CD14-positive monocyte (primary cell): ENCODE measurements around the gene B3GNT7. TPM values are rescaled to one million over a fixed set of nuclear protein-coding genes. Genes with fewer than 3 reads are reported as not detected.

ENCODE experiments used
- DNase-seq, 3 donors: peaks; one replicate each; pipeline ENCODE4 v3.0.0-alpha.2; 2011 to 2022
- H2AFZ ChIP-seq: 2 replicates; pipeline ENCODE4 v1.6.0; 2012; ENCODE audit warnings: mild to moderate bottlenecking, low read depth, low read length, inconsistent platforms; ENCODE audit not compliant: insufficient read depth, poor library complexity, severe bottlenecking
- H3K27ac ChIP-seq, 2 donors: 1 replicate in 1 of 2; 2 replicates in 1 of 2; pipeline ENCODE4 v1.5.1; 2012 to 2013; ENCODE audit warnings: low read length in 2 of 2, control low read depth in 1 of 2, inconsistent platforms in 1 of 2, low read depth in 1 of 2, mild to moderate bottlenecking in 1 of 2
- H3K27me3 ChIP-seq, 2 donors: one replicate each; pipeline versions ENCODE4 v1.6.0 to v1.6.1; 2011 to 2013; ENCODE audit warnings: low read length in 2 of 2; ENCODE audit not compliant: control insufficient read depth in 2 of 2, insufficient read depth in 2 of 2
- H3K36me3 ChIP-seq, 2 donors: replicated peaks in 1 of 2; 1 replicate in 1 of 2; 2 replicates in 1 of 2; pipeline versions ENCODE4 v1.5.1 to v1.6.1; 2012 to 2013; ENCODE audit warnings: low read length in 2 of 2, control low read depth in 1 of 2, inconsistent platforms in 1 of 2, mild to moderate bottlenecking in 1 of 2; ENCODE audit not compliant: insufficient read depth in 2 of 2, control insufficient read depth in 1 of 2
- H3K4me1 ChIP-seq, 2 donors: 1 replicate in 1 of 2; 2 replicates in 1 of 2; pipeline versions ENCODE4 v1.5.1 to v1.6.1; 2012 to 2013; ENCODE audit warnings: low read length in 2 of 2, control low read depth in 1 of 2, inconsistent platforms in 1 of 2, mild to moderate bottlenecking in 1 of 2, moderate library complexity in 1 of 2; ENCODE audit not compliant: insufficient read depth in 2 of 2, control insufficient read depth in 1 of 2
- H3K4me2 ChIP-seq: replicated peaks from 2 replicates; pipeline ENCODE3; 2012; ENCODE audit warnings: low read length, moderate library complexity, mild to moderate bottlenecking; ENCODE audit not compliant: poor library complexity, severe bottlenecking; ENCODE audit errors: extremely low read depth
- H3K4me3 ChIP-seq, 3 experiments: fragments of 200-600 bp in 1 of 3; sonication (generic) in 1 of 3; replicated peaks in 1 of 3; 1 replicate in 2 of 3; 2 replicates in 1 of 3; pipeline ENCODE4 v1.5.1; 2011 to 2013; ENCODE audit warnings: low read length in 3 of 3, mild to moderate bottlenecking in 3 of 3, control low read depth in 2 of 3, low read depth in 2 of 3, inconsistent platforms in 1 of 3, moderate library complexity in 1 of 3
- H3K79me2 ChIP-seq: 2 replicates; pipeline ENCODE4 v1.6.0; 2012; ENCODE audit warnings: mild to moderate bottlenecking, control low read depth, inconsistent platforms, low read length, moderate library complexity; ENCODE audit not compliant: insufficient read depth
- H3K9ac ChIP-seq: 2 replicates; pipeline ENCODE4 v1.6.0; 2017; ENCODE audit warnings: low read length, mild to moderate bottlenecking; ENCODE audit not compliant: insufficient read depth, poor library complexity, severe bottlenecking
- H3K9me3 ChIP-seq, 2 donors: replicated peaks in 1 of 2; 1 replicate in 1 of 2; 2 replicates in 1 of 2; pipeline versions ENCODE4 v1.5.1 to v1.6.1; 2012 to 2013; ENCODE audit warnings: low read length in 2 of 2, control low read depth in 1 of 2; ENCODE audit not compliant: control insufficient read depth in 1 of 2, insufficient read depth in 1 of 2
- H4K20me1 ChIP-seq: 2 replicates; pipeline ENCODE4 v1.6.0; 2012; ENCODE audit warnings: mild to moderate bottlenecking, low read length, control low read depth, moderate library complexity; ENCODE audit not compliant: insufficient read depth
- H3K27ac Mint-ChIP-seq, 7 donors: one replicate each; pipeline ENCODE4 v1.8.0; 2020; ENCODE audit warnings: mild to moderate bottlenecking in 7 of 7, mixed read lengths in 7 of 7, moderate library complexity in 6 of 7, inconsistent platforms in 2 of 7
- H3K27me3 Mint-ChIP-seq, 3 donors: one replicate each; pipeline ENCODE4 v1.8.0; 2021 to 2022; ENCODE audit warnings: low read depth in 3 of 3, mild to moderate bottlenecking in 3 of 3, mixed read lengths in 3 of 3, moderate library complexity in 3 of 3, inconsistent platforms in 1 of 3
- H3K36me3 Mint-ChIP-seq, 2 donors: one replicate each; pipeline ENCODE4 v1.8.0; 2020; ENCODE audit warnings: mixed read lengths in 2 of 2, inconsistent platforms in 1 of 2, mild to moderate bottlenecking in 1 of 2
- H3K4me1 Mint-ChIP-seq: one replicate; pipeline ENCODE4 v1.8.0; 2020; ENCODE audit warnings: mild to moderate bottlenecking, mixed read lengths
- H3K4me3 Mint-ChIP-seq, 2 donors: one replicate each; pipeline ENCODE4 v1.8.0; 2020; ENCODE audit warnings: mild to moderate bottlenecking in 2 of 2, mixed read lengths in 2 of 2, moderate library complexity in 1 of 2
- H3K9me3 Mint-ChIP-seq, 7 donors: one replicate each; pipeline ENCODE4 v1.8.0; 2020 to 2022; ENCODE audit warnings: mixed read lengths in 7 of 7, mild to moderate bottlenecking in 6 of 7, moderate library complexity in 6 of 7, inconsistent platforms in 2 of 7
- CTCF ChIP-seq: fragments of 200-600 bp; IDR thresholded peaks from one replicate; pipeline ENCODE4 v1.8.0; 2022; ENCODE audit warnings: antibody characterized with exemption, mild to moderate bottlenecking
- WGBS: methylation state at CpG from one replicate; pipeline ENCODE4 v1.1.5; 2013; ENCODE audit warnings: missing lambda C conversion rate; ENCODE audit not compliant: insufficient coverage; 5-methylcytosine and 5-hydroxymethylcytosine counted together
- intact Hi-C, 2 donors: fragments of 100-400 bp; cut with micrococcal nuclease; formaldehyde crosslinking; loops; one replicate each; pipeline versions ENCODE4 v1.15.0 to v1.15.1; 2023
- polyA plus RNA-seq, 3 donors: library from polyadenylated mRNA; depleted of rRNA in 1 of 3; unstranded in 2 of 3; stranded (reverse) in 1 of 3; fragments of 300-500 nt in 2 of 3; fragments of >200 nt in 1 of 3; fragmentation: Illumina TruSeq in 2 of 3; gene quantifications; 1 replicate in 2 of 3; 2 replicates in 1 of 3; pipeline ENCODE4 v1.2.3, GENCODE V29; 2012 to 2021

The B3GNT7 gene
- polyA plus RNA-seq, 3 donors: 0.05 TPM; not detected in 2

GRCh38 chr2:231379266-231380215 is 16.0 kb upstream of the B3GNT7 start:
- no peak overlapping the region for H2AFZ ChIP-seq

More at GRCh38 chr2:231379266-231380215, 16.0 kb upstream of the B3GNT7 start:
- peaks cover 0 to 4% (median 2%) of the 10 kb centered on the region in 3 donors for H3K27me3 Mint-ChIP-seq
- H3K4me1 Mint-ChIP-seq: peaks cover 18% of the 10 kb centered on the region
- H3K4me3 Mint-ChIP-seq: no peak overlapping the region
- Histone ChIP-seq H3K4me3 (no peak overlapping the region), H3K27me3 (no peaks in the 10 kb centered on the region), H3K36me3 (no peaks in the 10 kb centered on the region), H3K9me3 (peaks cover 0 to under 1% of the 10 kb centered on the region in 2 donors), H3K9ac (no peak overlapping the region), H4K20me1 (no peaks in the 10 kb centered on the region), H3K79me2 (no peaks in the 10 kb centered on the region), H3K27ac (no peak overlapping the region), H3K4me1 (peaks cover 7 to 8% of the 10 kb centered on the region in 2 donors), H3K4me2 (no peak overlapping the region)
- H3K9me3 Mint-ChIP-seq: peaks cover 0 to 2% (median 0%) of the 10 kb centered on the region in 7 donors
- H3K27ac Mint-ChIP-seq: no peak overlapping the region
- H3K36me3 Mint-ChIP-seq: peaks cover 0 to 2% of the 10 kb centered on the region in 2 donors
- no peak for DNase-seq
- intact Hi-C loops: no loop called here
- WGBS: 96% methylated on average over 15 of the region's 21 CpGs
- no peak for TF ChIP-seq CTCF
